Measurements from ENCODE around the gene PRKCA.
"Not testable (repeated sequence)": the region's sequence is repeated elsewhere in the genome, so short reads cannot be mapped to it uniquely, and the experiment has no call there.

The PRKCA gene

GRCh38 chr17:66448026-66448639 is 145.7 kb downstream of the PRKCA start:
- DNase-seq: no peak

GRCh38 chr17:66449418-66449977 is 147.1 kb downstream of the PRKCA start:
- DNase-seq: no peak

DNA sequence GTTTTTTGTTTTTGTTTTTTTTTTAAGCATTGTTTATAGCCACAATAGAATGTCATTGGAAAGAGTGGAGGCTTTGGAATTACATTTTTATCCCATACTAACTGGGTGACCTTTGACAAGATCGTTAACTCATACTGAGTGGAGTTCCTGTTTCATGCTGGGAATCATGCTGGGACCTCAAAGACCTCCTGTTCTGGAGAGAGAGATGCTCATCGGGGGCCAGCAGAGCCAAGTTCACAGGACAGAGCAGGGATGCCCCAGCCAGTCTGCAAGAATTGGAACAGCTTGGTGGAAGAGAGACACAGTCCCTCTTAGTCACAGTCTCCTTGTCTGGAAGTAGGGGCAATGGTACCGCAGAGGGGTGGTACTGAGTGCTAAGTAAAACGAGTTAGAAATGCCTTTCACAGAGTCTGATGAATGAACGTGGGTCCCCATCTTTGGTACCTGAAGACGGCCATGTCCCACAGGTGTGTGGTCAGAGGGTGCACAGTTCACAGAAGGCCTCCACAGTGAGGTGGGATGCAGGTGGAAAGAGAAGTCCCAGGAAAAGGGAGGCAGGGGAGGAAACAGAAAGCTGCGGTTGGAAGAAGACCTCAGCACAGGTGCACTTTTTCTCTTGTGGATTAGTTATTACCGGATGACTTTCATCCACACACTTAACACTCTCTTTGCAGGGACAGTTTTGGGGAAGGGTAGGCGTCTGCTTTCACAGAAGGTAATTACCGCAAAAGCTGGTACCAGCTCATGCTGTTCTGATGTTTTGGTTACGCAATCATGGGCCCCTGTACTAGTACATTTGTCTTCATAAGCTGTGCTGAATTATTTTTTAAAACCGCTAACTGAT is 147.8 kb downstream of the PRKCA start:
- no peak for DNase-seq

GRCh38 chr17:66450852-66451158 is 148.4 kb downstream of the PRKCA start:
- DNase-seq: no peak

- DNase-seq: no peak
These were observed 149.1 kb downstream of the PRKCA start for GRCh38 chr17:66451188-66452149.

- no peak for DNase-seq
These were observed 152.6 kb downstream of the PRKCA start for GRCh38 chr17:66455060-66455459.

DNA sequence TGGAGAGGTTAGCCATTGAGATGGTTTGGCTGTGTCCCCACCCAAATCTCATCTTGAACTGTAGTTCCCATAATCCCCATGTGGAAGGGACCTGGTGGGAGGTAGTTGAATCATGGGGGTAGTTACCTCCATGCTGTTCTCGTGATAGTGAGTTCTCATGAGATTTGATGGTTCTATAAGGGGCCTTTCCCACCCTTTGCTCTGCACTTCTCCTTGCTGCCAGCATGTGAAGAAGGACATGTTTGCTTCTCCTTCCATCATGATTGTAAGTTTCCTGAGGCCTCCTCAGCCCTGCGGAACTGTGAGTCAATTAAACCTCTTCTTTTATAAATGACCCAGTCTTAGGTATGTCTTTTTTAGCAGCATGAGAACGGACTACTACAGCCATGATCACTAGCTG is 155.1 kb downstream of the PRKCA start:
- not testable (repeated sequence) for DNase-seq

GRCh38 chr17:66458782-66459181 is 156.4 kb downstream of the PRKCA start:
- no peak for DNase-seq

GRCh38 chr17:66459811-66460270 is 157.4 kb downstream of the PRKCA start:
- peak; percentile 56 for DNase-seq

DNA sequence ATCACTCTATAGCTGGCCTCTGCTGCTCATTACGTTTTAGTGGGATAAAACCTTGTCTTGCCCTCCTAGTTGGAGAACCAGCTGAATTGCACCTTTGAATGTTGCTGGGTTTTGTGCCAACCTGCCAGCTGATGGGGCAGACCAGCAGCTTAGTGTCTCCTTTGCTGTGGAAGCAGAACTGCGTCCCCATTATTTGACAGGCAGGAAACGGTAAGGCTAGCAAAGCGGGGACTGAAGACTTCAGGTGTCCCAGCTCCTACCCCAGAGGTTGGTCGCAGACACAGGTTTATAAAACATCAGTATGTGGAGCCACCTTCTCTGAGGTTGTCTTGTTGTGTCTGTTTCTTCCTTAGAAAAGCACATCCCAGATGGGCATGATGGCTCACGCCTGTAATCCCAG is 158.1 kb downstream of the PRKCA start:
- no peak for DNase-seq

- DNase-seq: no peak
These were observed 159.1 kb downstream of the PRKCA start for GRCh38 chr17:66461343-66461995.

DNA sequence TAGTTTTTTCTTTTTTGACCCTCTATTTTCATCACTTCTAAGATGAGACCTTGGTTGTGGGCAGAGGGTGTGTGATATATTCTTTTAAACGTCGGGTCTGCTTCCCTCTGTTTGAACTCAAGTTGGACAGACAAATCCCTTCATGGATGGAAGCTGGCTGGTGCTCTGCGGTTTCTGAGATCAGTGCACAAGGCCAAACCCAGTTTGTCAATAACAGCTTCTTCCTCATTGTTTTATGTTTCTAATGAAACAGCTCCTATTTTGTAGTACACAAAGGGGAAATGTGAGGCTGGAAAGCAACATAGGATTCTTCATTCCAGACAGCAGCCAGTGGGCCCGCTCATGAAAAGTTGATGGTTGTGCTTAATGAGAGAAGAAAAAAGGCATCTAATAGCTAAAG is 159.6 kb downstream of the PRKCA start:
- DNase-seq: no peak

DNA sequence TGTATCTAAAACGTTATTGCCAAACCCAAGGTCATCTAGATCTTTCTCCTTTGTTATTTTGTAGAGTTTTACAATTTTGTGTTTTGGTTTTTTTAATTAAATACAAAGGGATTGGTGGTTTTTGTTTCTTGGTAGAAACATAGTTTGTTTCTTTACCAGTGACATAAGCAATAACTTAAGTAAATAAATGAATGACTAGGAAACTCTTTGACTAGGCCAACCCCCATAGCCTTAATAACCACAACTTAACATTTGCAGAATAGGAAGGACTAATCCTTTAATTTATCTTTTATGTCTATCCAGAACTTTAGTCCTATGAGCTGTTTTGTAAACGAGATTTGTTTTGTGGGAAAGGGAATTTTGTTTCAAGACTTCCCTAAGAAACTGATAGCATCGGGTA is 162.5 kb downstream of the PRKCA start:
- no peak for DNase-seq

DNA sequence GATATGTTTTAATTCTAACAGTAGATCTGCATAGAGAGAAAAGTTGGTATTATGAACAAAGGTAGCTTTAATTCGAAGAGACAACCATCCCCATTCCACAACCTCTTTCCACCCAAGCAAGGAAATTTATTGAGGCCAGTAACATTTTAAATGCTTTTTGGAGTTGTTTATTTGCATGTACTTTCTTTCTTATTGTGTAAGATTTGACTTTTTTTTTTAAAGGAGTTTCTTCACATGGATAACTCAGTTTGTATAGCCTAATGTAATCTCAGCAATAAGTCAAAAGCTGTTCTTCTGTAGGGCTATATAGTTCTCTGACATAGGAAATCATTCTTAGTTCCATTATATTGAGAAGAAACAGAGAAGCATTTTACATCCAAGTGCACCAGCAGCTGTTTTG is 163.3 kb downstream of the PRKCA start:
- DNase-seq: no peak

- no peak for DNase-seq
These were observed 163.8 kb downstream of the PRKCA start for GRCh38 chr17:66466106-66466820.

GRCh38 chr17:66466840-66467367 is 164.5 kb downstream of the PRKCA start:
- no peak for DNase-seq

- no peak for DNase-seq
These were observed 165.4 kb downstream of the PRKCA start for GRCh38 chr17:66467766-66468165.

DNA sequence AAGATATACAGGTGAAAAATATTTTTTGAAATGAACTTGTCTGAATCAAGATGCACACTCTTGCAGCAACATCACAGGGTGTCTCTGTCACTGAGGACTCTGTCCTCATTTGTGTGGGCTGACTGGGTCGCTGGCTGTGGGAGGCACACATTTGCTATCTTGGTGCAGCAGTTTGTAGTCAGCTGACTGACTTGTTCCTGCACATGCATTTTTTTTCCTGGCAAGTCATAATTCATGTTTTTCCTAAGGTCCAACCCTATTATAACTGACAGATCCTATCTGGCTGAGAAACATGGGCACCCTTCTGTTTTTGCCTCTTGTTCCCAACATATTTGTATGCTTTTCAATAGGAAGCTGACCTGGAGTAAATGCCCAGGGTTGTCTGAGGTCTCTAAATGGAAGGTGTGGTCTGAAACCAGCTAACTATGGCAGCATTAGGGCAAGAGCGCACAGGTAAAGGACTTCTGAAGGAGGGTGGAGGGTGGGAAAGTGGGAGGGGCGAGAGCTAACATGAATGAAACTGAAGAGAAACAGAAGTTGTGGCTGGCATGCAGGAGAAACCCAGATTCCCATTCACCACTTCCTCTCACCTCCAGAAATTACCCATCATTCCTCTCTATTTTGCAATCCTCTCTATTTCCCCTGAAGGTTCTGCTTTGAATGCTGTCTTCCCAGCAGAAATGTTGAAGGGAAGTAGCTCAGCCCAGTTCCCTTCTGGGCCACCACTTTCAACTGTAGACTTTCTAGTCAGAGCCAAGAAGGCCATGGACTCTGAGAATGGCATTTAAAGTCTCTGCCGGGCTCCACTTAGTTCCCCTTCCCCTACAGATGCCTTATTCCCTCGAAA is 166.1 kb downstream of the PRKCA start:
- DNase-seq: no peak

GRCh38 chr17:66469088-66469442 is 166.7 kb downstream of the PRKCA start:
- DNase-seq: no peak

GRCh38 chr17:66469461-66469860 is 167.0 kb downstream of the PRKCA start:
- no peak for DNase-seq

GRCh38 chr17:66469890-66470289 is 167.5 kb downstream of the PRKCA start:
- DNase-seq: no peak
